GM13976 (cell line): Measurements from ENCODE around the gene RBP4.

Source experiments
- DNase-seq: peaks from one replicate; pipeline ENCODE4 v3.0.0; 2012; ENCODE audit warnings: low spot score
- CTCF ChIP-seq: IDR thresholded peaks from 2 replicates; pipeline ENCODE4 v1.5.1; 2012; ENCODE audit warnings: borderline replicate concordance, mild to moderate bottlenecking; ENCODE audit not compliant: insufficient read depth; ENCODE audit errors: extremely low read depth, missing control alignments, control extremely low read depth
- in situ Hi-C: fragments of 300-500 bp; cut with MboI; formaldehyde crosslinking; loops from one replicate; pipeline ENCODE4 v1.12.0; 2022; ENCODE audit warnings: low sequenced_read_pairs, mixed read lengths, inconsistent platforms; ENCODE audit not compliant: unreplicated experiment

The RBP4 gene

GRCh38 chr10:93601146-93601773 is at the start of gene RBP4:
Gene RBP4 (minus strand): TSS chr10:93601235. CDS start chr10:93601028, 207 bp downstream.
- TF ChIP-seq CTCF, result no peak
- in situ Hi-C loops, result no loop called here
- no peak for DNase-seq

GRCh38 chr10:93639791-93640190 is 38.8 kb upstream of the RBP4 start:
- no peak for TF ChIP-seq CTCF
- no peak for DNase-seq
- in situ Hi-C loops, result no loop called here

GRCh38 chr10:93630625-93631557 is 29.9 kb upstream of the RBP4 start:
- in situ Hi-C loops, result no loop called here
- DNase-seq, result no peak
- TF ChIP-seq CTCF, result no peak

GRCh38 chr10:93629647-93630305 is 28.7 kb upstream of the RBP4 start:
- TF ChIP-seq CTCF, result no peak
- in situ Hi-C loops, result no loop called here
- DNase-seq, result no peak

- TF ChIP-seq CTCF, result no peak
- in situ Hi-C loops, result no loop called here
- DNase-seq, result no peak
These were observed 27.8 kb upstream of the RBP4 start for GRCh38 chr10:93628858-93629257.

GRCh38 chr10:93622942-93623341 is 21.9 kb upstream of the RBP4 start:
- no peak for DNase-seq
- in situ Hi-C loops, result no loop called here

More at GRCh38 chr10:93622942-93623341, 21.9 kb upstream of the RBP4 start:
- no peak for TF ChIP-seq CTCF
